GM18858 (cell line): Measurements from ENCODE around the gene GOLGA8M.
"Not testable (repeated sequence)": the region's sequence is repeated elsewhere in the genome, so short reads cannot be mapped to it uniquely, and the experiment has no call there.

ENCODE experiments used
- ATAC-seq: cut with Tn5 transposase; IDR thresholded peaks from one replicate; pipeline ENCODE4 v1.9.1; 2021; ENCODE audit not compliant: unreplicated experiment

GOLGA8M gene

GRCh38 chr15:28663717-28664116 lies 48.5 kb downstream of the GOLGA8M start:
- ATAC-seq, result not testable (repeated sequence)

- ATAC-seq, result not testable (repeated sequence)
These were observed 51.5 kb downstream of the GOLGA8M start for GRCh38 chr15:28660750-28661149.

- not testable (repeated sequence) for ATAC-seq
These were observed 56.2 kb downstream of the GOLGA8M start for GRCh38 chr15:28656018-28656360.

- not testable (repeated sequence) for ATAC-seq
These were observed 56.7 kb downstream of the GOLGA8M start for GRCh38 chr15:28655329-28656017.

GRCh38 chr15:28654194-28654593 lies 58.0 kb downstream of the GOLGA8M start:
- ATAC-seq, result not testable (repeated sequence)

- ATAC-seq, result not testable (repeated sequence)
These were observed 59.7 kb downstream of the GOLGA8M start for GRCh38 chr15:28652538-28652937.
